GM12878 (cell line): ENCODE measurements around the gene ENG. TPM values are rescaled to one million over a fixed set of nuclear protein-coding genes. Genes with fewer than 3 reads are reported as not detected.

ENCODE experiments used
- ATF2 ChIP-seq: IDR thresholded peaks from 2 replicates; pipeline ENCODE4 v1.6.1; 2012; ENCODE audit warnings: low read length, inconsistent platforms
- ATF3 ChIP-seq: IDR thresholded peaks from 2 replicates; pipeline ENCODE4 v1.6.1; 2011; ENCODE audit warnings: low read depth, mild to moderate bottlenecking, low read length, moderate library complexity, borderline replicate concordance; ENCODE audit errors: extremely low read depth
- BMI1 ChIP-seq: fragments of 450-650 bp; IDR thresholded peaks from 2 replicates; pipeline ENCODE4 v1.6.1; 2016; ENCODE audit warnings: mild to moderate bottlenecking, moderate library complexity, borderline replicate concordance
- CREB1 ChIP-seq: IDR thresholded peaks from 2 replicates; pipeline ENCODE4 v1.6.1; 2012; ENCODE audit warnings: low read depth, mild to moderate bottlenecking, inconsistent platforms
- E4F1 ChIP-seq: fragments of 450-650 bp; IDR thresholded peaks from 2 replicates; pipeline ENCODE4 v1.6.1; 2018; ENCODE audit warnings: borderline replicate concordance, mild to moderate bottlenecking; ENCODE audit not compliant: partially characterized antibody
- HDAC2 ChIP-seq: fragments of 200-600 bp; sonication (generic); IDR thresholded peaks from 2 replicates; pipeline ENCODE4 v1.6.1; 2017
- IKZF1 ChIP-seq: fragments of 450-650 bp; conservative IDR thresholded peaks from 2 replicates; pipeline ENCODE4 v1.6.1; 2017; ENCODE audit warnings: antibody characterized with exemption, mild to moderate bottlenecking
- LARP7 ChIP-seq: fragments of 450-650 bp; IDR thresholded peaks from 2 replicates; pipeline ENCODE4 v1.6.1; 2017; ENCODE audit warnings: mild to moderate bottlenecking
- NBN ChIP-seq: fragments of 450-650 bp; IDR thresholded peaks from 2 replicates; pipeline ENCODE4 v1.6.1; 2016
- PKNOX1 ChIP-seq: fragments of 450-650 bp; IDR thresholded peaks from 2 replicates; pipeline ENCODE4 v1.6.1; 2016; ENCODE audit warnings: mild to moderate bottlenecking
- PRDM15 ChIP-seq: fragments of 450-650 bp; formaldehyde crosslinking; IDR thresholded peaks from 2 replicates; pipeline ENCODE4 v1.4.0; 2020; ENCODE audit warnings: mild to moderate bottlenecking, moderate library complexity
- SMAD1 ChIP-seq: fragments of 450-650 bp; IDR thresholded peaks from 2 replicates; pipeline ENCODE4 v1.6.1; 2018; ENCODE audit warnings: mild to moderate bottlenecking, low read depth; ENCODE audit not compliant: partially characterized antibody
- TAF1 ChIP-seq: IDR thresholded peaks from 2 replicates; pipeline ENCODE4 v1.6.1; 2011; ENCODE audit warnings: mild to moderate bottlenecking, low read depth, low read length, borderline replicate concordance
- TCF12 ChIP-seq: IDR thresholded peaks from 2 replicates; pipeline ENCODE4 v1.6.1; 2011; ENCODE audit warnings: low read depth, mild to moderate bottlenecking, low read length
- TCF7 ChIP-seq: IDR thresholded peaks from 2 replicates; pipeline ENCODE4 v1.6.1; 2014; ENCODE audit warnings: antibody characterized with exemption, borderline replicate concordance
- ZNF687 ChIP-seq: fragments of 450-650 bp; IDR thresholded peaks from 2 replicates; pipeline ENCODE4 v1.6.1; 2017; ENCODE audit warnings: mild to moderate bottlenecking, moderate library complexity
- polyA plus RNA-seq, 11 experiments: library from polyadenylated mRNA; depleted of rRNA in 4 of 11; unstranded in 6 of 11; stranded (reverse) in 5 of 11; fragments of >200 nt; fragmentation: Nextera tagmentation in 4 of 11; fragmentation: Illumina TruSeq in 1 of 11; extraction: Ambion mirVana in 4 of 11; extraction: Trizol in 1 of 11; gene quantifications; 1 replicate in 1 of 11; 2 replicates in 10 of 11; pipeline versions ENCODE4 v1.2.1 to v1.2.3, GENCODE V29; 2011 to 2016; ENCODE audit warnings: inconsistent platforms in 2 of 11, missing spikeins in 2 of 11, low read depth in 1 of 11
- total RNA-seq, 4 experiments: library from RNA; depleted of rRNA in 3 of 4; stranded (reverse); fragments of >200 nt in 3 of 4; fragmentation: Illumina TruSeq in 1 of 4; extraction: Trizol in 1 of 4; gene quantifications; 2 replicates each; pipeline versions ENCODE4 v1.2.1 to v1.2.3, GENCODE V29; 2013 to 2021

Gene ENG
- total and polyA plus RNA-seq, 10 of the 15 experiments (the other 5 are each of a cell fraction or from before 2014, with no cell fraction given), result 0.14 to 10.1 (median 2.0) TPM

- TF ChIP-seq TCF12 (no peak), IKZF1 (peak; percentile 38; the same call in 1 of the 2 replicates), SMAD1 (no peak), ATF3 (no peak), HDAC2 (no peak), TCF7 (no peak), NBN (no peak), LARP7 (peak; percentile 52), PKNOX1 (no peak), CREB1 (no peak), E4F1 (no peak), ZNF687 (0 out of 2 replicates have a peak, but pooled peaks have one; percentile 39), BMI1 (no peak), ATF2 (no peak), TAF1 (no peak), PRDM15 (CRISPR knock-in tag) (no peak)
These were observed at the start of gene ENG (continued) for GRCh38 chr9:127854184-127854806.
